Measurements from ENCODE around the gene TMC4.

The TMC4 gene

DNA sequence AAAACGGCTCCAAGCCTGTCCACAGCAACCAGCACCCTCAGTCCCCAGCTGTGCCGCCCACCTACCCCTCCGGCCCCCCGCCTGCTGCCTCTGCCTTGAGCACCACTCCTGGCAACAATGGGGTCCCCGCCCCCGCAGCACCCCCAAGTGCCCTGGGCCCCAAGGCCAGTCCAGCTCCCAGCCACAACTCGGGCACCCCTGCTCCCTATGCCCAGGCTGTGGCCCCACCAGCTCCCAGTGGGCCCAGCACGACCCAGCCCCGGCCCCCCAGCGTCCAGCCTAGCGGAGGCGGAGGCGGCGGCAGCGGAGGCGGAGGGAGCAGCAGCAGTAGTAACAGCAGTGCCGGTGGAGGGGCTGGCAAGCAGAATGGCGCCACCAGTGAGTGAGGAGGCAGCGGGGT lies 24.8 kb downstream of the TMC4 start:
- Mint-ChIP-seq H3K9me3 (no peaks in the 10 kb centered on the region), H3K27ac (no peak overlapping the region), H3K4me1 (peaks cover 11% of the 10 kb centered on the region), H3K36me3 (peaks cover 42% of the 10 kb centered on the region), H3K27me3 (no peaks in the 10 kb centered on the region), H3K4me3 (no peak overlapping the region)
- ATAC-seq (ENCODE audit: low read depth) (no peak), DNase-seq (ENCODE audit: low spot score in 2 of 2) (no peak)

DNA sequence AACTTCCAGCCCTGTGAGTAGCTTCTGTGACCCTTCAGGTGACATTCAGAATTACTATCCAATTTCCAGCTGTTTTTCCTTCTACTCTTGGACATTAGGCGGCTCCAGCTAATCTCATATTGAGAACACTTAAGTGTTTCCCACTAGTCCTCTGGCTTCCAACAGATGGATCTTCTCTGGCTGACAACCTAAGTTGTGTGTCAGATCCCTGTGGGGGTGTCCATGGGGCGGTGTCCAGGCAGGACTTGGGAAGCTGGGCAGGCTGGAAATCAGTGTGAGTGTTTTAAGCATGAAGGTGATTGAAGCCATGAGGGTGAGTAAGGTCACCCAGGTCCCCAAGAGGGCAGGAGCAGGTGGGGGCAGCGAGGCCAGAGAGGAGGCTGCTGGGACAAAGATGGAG lies 25.3 kb downstream of the TMC4 start:
- Mint-ChIP-seq H3K9me3 (no peaks in the 10 kb centered on the region), H3K4me1 (peaks cover 11% of the 10 kb centered on the region), H3K36me3 (peaks cover 45% of the 10 kb centered on the region), H3K4me3 (no peak overlapping the region), H3K27ac (no peak overlapping the region), H3K27me3 (no peaks in the 10 kb centered on the region)
- DNase-seq (ENCODE audit: low spot score in 2 of 2): no peak
- ATAC-seq (ENCODE audit: low read depth): no peak

DNA sequence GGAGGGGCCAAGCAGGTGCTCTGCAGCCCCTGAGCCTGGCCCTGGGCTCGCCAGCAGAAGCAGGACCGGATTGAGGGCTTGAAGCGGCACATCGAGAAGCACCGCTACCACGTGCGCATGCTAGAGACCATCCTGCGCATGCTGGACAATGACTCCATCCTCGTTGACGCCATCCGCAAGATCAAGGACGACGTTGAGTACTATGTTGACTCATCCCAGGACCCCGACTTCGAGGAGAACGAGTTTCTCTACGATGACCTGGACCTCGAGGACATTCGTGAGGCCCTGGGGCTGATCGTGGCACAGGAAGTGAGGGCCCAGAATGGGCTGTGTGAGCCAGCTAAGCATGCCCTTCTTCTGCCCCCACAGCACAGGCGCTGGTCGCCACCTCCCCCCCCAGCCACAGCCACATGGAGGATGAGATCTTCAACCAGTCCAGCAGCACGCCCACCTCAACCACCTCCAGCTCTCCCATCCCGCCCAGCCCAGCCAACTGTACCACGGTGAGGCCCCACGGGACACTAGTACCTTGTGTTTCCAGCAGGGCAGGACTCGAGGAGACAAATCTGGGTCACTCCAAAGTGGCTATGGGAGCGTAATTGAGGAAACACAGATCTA lies 27.3 kb downstream of the TMC4 start:
- peaks cover 20% of the 10 kb centered on the region for H3K4me1 Mint-ChIP-seq
- H3K27me3 Mint-ChIP-seq: no peaks in the 10 kb centered on the region
- H3K9me3 Mint-ChIP-seq: no peaks in the 10 kb centered on the region
- H3K27ac Mint-ChIP-seq: peak overlapping the region; percentile 50
- no peak for ATAC-seq (ENCODE audit: low read depth)
- H3K4me3 Mint-ChIP-seq: no peak overlapping the region
- DNase-seq (ENCODE audit: low spot score in 2 of 2): no peak
- peaks cover 44% of the 10 kb centered on the region for H3K36me3 Mint-ChIP-seq

- Mint-ChIP-seq H3K36me3 (peaks cover 35% of the 10 kb centered on the region), H3K9me3 (no peaks in the 10 kb centered on the region), H3K27me3 (no peaks in the 10 kb centered on the region), H3K4me1 (peaks cover 30% of the 10 kb centered on the region), H3K27ac (peak overlapping the region; percentile 42), H3K4me3 (no peak overlapping the region)
- no peak for DNase-seq (ENCODE audit: low spot score in 2 of 2)
- no peak for ATAC-seq (ENCODE audit: low read depth)
Observed at GRCh38 chr19:54142166-54142780, 30.7 kb downstream of the TMC4 start.

DNA sequence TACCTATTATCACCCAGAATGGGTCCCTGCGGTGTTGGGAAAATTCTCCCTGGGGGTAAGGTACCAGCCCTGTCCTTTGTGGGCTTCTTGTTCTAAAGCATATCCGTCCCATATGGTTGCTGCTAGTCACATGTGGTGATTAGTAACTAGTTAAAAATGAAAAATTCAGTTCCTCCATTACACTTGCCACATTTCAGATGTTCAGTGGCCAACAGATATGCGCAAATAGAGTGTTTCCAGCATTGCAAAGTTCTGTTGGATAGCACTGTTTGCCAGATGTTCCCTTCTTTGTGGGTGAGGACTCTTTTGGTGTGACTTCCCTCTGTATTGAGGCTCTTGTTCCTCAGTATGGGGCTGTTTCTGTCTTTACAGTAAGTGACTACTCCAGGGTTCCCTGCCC lies 31.6 kb downstream of the TMC4 start:
- Mint-ChIP-seq H3K4me3 (no peak overlapping the region), H3K36me3 (peaks cover 29% of the 10 kb centered on the region), H3K9me3 (no peaks in the 10 kb centered on the region), H3K4me1 (peaks cover 33% of the 10 kb centered on the region), H3K27ac (no peak overlapping the region), H3K27me3 (no peaks in the 10 kb centered on the region)
- ATAC-seq (ENCODE audit: low read depth) (no peak), DNase-seq (ENCODE audit: low spot score in 2 of 2) (no peak)

DNA sequence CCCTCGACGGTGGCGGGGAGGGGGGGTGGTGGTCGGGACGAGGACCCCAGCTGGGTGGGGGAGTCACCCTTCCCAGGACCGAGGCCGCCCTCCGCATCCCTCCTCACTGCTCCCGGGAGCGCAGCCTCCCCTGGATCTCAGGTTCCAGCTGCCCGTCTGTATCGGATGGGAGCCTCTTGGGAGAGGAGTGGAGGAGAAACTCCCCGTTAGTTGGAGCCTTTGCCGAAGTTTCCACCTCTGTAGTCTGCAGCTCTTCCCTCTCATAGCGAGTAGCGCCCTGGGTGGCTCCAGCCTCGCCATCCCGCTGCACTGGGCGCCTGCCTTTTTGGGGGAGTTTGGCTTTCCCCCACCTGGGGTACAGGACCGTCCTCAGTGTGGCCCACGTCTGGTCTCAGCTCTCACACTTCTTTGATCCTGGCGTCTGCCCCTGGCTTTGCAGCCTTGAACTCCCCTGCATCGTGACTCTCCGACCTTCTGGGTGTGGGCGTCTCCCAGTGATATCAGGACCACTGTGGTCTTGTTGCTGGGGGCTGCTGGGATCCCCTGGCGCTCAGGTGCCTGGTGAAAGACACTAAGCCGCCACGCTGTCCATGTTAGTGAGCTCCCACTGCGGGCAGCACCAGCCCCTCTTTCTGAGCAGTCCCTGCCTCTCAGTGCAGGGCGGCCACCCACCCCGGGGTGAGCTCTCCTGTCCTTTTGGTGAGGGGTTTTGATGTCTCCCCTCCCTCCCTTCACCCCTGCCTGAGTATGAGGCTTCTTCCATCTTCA lies 34.3 kb downstream of the TMC4 start:
- no peaks in the 10 kb centered on the region for H3K9me3 Mint-ChIP-seq
- peaks cover 2% of the 10 kb centered on the region for H3K27me3 Mint-ChIP-seq
- H3K36me3 Mint-ChIP-seq: peaks cover 16% of the 10 kb centered on the region
- DNase-seq (ENCODE audit: low spot score in 2 of 2): no peak
- peak overlapping the region; percentile 95 for H3K27ac Mint-ChIP-seq
- H3K4me1 Mint-ChIP-seq: peaks cover 30% of the 10 kb centered on the region
- no peak for ATAC-seq (ENCODE audit: low read depth)
- peak overlapping the region; percentile 84 for H3K4me3 Mint-ChIP-seq

GRCh38 chr19:54137699-54138488 lies 35.1 kb downstream of the TMC4 start, which contains the start of gene CNOT3:
Gene CNOT3, plus strand, starts transcription at chr19:54137762. Its CDS starts 5,217 bp downstream, at chr19:54142979.
- H3K36me3 Mint-ChIP-seq: peaks cover 9% of the 10 kb centered on the region
- peak within 1 kb of the TSS; percentile 95 for H3K27ac Mint-ChIP-seq
- peak within 1 kb of the TSS; percentile 84 for H3K4me3 Mint-ChIP-seq
- peaks cover 2% of the 10 kb centered on the region for H3K27me3 Mint-ChIP-seq
- no peak for DNase-seq (ENCODE audit: low spot score in 2 of 2)
- peaks cover 30% of the 10 kb centered on the region for H3K4me1 Mint-ChIP-seq
- no peak for ATAC-seq (ENCODE audit: low read depth)
- no peaks in the 10 kb centered on the region for H3K9me3 Mint-ChIP-seq

DNA sequence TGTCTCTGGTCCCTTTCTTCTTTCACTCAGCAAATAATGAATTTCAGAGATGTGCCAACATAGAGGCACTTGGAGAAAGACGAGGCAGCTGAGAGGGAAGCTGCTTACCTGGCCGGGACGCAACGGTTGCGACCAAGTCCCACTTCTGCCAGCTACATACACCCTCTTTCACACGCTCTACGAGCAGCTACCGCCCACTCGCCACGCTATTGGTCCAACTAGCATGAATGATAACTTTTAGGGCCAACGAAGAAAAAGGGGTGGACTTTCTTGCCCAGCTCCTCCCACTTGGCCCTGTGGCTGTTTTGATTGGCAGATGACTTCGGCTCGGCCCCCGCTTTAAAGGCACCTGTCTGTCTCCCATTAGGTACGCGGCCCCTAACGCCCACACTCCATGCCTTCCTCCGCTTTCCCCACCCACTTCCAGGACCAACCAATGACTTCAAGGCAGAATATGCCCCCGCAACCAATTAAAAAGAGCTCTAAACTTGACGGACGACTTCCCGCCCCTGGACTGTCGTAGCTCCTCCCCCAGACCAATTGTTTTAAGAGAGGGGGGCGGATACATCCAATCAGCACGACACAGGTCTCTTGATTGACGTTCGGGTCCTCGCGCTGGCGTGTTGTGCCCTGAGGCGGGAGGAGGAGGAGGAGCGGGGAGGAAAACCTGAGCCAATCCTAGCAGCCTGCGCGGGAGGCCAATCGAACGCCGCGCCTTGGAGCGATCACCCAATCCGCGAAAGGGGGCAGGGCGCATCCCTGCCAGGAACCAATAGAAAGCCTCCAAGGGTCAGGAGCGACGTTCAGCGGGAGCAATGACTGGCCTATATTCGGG lies 35.9 kb downstream of the TMC4 start:
- Mint-ChIP-seq H3K9me3 (no peaks in the 10 kb centered on the region), H3K36me3 (peaks cover 6% of the 10 kb centered on the region), H3K4me1 (peaks cover 27% of the 10 kb centered on the region), H3K27me3 (peaks cover 2% of the 10 kb centered on the region), H3K27ac (peak overlapping the region; percentile 95), H3K4me3 (peak overlapping the region; percentile 84)
- DNase-seq (ENCODE audit: low spot score in 2 of 2): peak; percentile 91 to 97
- peak; percentile 75 for ATAC-seq (ENCODE audit: low read depth)

GRCh38 chr19:54136086-54136863 lies 36.7 kb downstream of the TMC4 start:
- peak overlapping the region; percentile 84 for H3K4me3 Mint-ChIP-seq
- no peaks in the 10 kb centered on the region for H3K9me3 Mint-ChIP-seq
- no peak for DNase-seq (ENCODE audit: low spot score in 2 of 2)
- no peak for ATAC-seq (ENCODE audit: low read depth)
- peaks cover 23% of the 10 kb centered on the region for H3K4me1 Mint-ChIP-seq
- peaks cover 4% of the 10 kb centered on the region for H3K36me3 Mint-ChIP-seq
- peaks cover 2% of the 10 kb centered on the region for H3K27me3 Mint-ChIP-seq
- peak overlapping the region; percentile 95 for H3K27ac Mint-ChIP-seq

DNA sequence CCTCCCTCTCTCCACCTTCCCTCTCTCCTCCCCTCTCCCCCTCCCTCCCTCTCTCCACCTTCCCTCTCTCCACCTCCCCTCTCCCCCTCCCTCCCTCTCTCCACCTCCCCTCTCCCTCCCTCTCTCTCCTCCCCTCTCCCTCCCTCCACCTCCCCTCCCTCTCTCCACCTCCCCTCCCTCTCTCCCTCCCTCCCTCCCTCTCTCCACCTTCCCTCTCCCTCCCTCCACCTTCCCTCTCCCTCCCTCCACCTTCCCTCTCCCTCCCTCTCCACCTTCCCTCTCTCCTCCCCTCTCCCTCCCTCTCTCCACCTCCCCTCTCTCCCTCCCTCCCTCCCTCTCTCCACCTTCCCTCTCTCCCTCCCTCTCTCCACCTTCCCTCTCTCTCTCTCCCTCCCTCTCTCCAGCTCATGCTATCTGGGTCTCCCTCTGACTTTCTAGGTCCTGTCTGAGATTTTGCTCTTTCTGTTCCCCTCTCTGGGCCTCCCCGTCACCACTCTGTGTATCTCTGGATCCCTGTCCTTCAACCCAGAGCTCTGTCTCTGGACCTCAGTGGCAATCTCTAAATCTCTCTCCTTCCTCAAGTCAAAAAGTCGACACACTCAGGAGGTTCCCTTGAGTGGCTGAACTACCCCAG lies 38.9 kb downstream of the TMC4 start:
- H3K4me3 Mint-ChIP-seq: no peak overlapping the region
- H3K36me3 Mint-ChIP-seq: peaks cover 4% of the 10 kb centered on the region
- ATAC-seq (ENCODE audit: low read depth): no peak
- H3K4me1 Mint-ChIP-seq: peaks cover 16% of the 10 kb centered on the region
- H3K27ac Mint-ChIP-seq: no peak overlapping the region
- no peak for DNase-seq (ENCODE audit: low spot score in 2 of 2)
- no peaks in the 10 kb centered on the region for H3K9me3 Mint-ChIP-seq
- peaks cover 2% of the 10 kb centered on the region for H3K27me3 Mint-ChIP-seq

DNA sequence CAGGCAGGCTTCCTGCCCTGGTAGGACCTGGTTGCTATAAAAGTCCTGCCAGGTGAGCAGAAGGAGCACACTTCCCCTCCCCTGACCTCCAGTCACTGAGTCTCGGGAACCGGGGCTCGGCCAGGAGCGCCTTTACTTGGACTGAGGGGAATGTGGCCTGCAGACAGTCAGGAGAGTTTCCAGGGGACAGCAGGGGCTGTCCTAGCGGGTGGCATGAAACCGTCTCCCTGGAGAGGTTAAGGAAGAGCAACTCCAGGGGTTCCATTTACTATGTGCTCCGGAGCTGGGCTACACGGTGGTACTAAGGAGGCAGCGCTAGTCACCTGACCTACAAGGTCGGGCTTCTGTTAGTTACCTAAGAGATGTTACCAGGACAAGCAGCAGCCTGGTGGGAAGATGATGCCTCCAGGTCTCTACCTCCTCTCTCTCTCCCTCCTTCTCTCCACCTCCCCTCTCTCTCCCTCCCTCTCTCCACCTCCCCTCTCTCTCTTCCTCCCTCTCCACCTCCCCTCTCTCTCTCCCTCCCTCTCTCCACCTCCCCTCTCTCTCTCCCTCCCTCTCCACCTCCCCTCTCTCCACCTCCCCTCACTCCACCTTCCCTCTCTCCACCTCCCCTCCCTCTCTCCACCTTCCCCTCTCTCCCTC lies 39.5 kb downstream of the TMC4 start:
- no peak for DNase-seq (ENCODE audit: low spot score in 2 of 2)
- ATAC-seq (ENCODE audit: low read depth): no peak
- Mint-ChIP-seq H3K27me3 (peaks cover 2% of the 10 kb centered on the region), H3K4me3 (no peak overlapping the region), H3K27ac (no peak overlapping the region), H3K9me3 (no peaks in the 10 kb centered on the region), H3K36me3 (peaks cover 4% of the 10 kb centered on the region), H3K4me1 (peaks cover 10% of the 10 kb centered on the region)

DNA sequence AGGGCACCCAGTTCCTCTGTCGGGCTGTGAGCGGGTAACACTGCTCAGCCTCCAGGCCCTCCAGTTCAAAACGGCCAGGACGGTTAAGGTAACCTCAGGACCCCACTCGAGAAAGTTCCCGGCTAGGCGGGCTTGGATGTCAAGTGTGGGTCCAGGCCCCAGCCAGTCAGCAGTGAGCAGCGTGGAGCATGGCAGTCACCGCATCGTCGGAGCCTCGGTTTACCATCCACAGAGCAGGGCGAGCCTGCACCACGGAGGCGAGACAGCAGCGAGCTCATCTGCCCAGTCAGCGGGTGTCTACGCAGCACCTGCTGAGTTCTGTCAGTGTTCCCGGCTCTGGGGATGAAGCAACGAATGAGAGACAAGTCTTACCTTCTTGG lies 43.4 kb downstream of the TMC4 start:
- DNase-seq (ENCODE audit: low spot score in 2 of 2): no peak
- H3K27ac Mint-ChIP-seq: no peak overlapping the region
- peaks cover 3% of the 10 kb centered on the region for H3K4me1 Mint-ChIP-seq
- no peaks in the 10 kb centered on the region for H3K9me3 Mint-ChIP-seq
- peaks cover 2% of the 10 kb centered on the region for H3K27me3 Mint-ChIP-seq
- no peak for ATAC-seq (ENCODE audit: low read depth)
- H3K36me3 Mint-ChIP-seq: peaks cover 16% of the 10 kb centered on the region
- no peak overlapping the region for H3K4me3 Mint-ChIP-seq
